22Rv1 (cell line): Measurements from ENCODE around the gene TFAP2A.

Experiments used
- CTCF ChIP-seq: fragments of 450-650 bp; IDR thresholded peaks from 2 replicates; pipeline ENCODE4 v1.5.1; 2017; ENCODE audit warnings: mild to moderate bottlenecking
- ZFX ChIP-seq: fragments of 450-650 bp; IDR thresholded peaks from 2 replicates; pipeline ENCODE4 v1.6.1; 2017; ENCODE audit warnings: antibody characterized with exemption, borderline replicate concordance

- TF ChIP-seq CTCF = no peak; the same call in 1 of the 2 replicates
- TF ChIP-seq ZFX = no peak
These were observed 2.2 kb upstream of the TFAP2A start for GRCh38 chr6:10416863-10417641.
